PFSK-1 (cell line): ENCODE results near the gene C10orf143.

Experiments
- FOXP2 ChIP-seq: optimal IDR thresholded peaks from 2 replicates; pipeline ENCODE3; 2011; ENCODE audit warnings: borderline replicate concordance, control low read depth, inconsistent platforms; ENCODE audit not compliant: insufficient read depth; ENCODE audit errors: extremely low read length, extremely low read depth
- POLR2AphosphoS5 ChIP-seq: IDR thresholded peaks from 2 replicates; pipeline ENCODE4 v1.6.1; 2012; ENCODE audit warnings: low read depth, mild to moderate bottlenecking, control low read depth, low read length, moderate library complexity
- SIN3A ChIP-seq: IDR thresholded peaks from 2 replicates; pipeline ENCODE4 v1.6.1; 2012; ENCODE audit warnings: mild to moderate bottlenecking, low read length, moderate library complexity, borderline replicate concordance; ENCODE audit not compliant: insufficient read depth
- TAF1 ChIP-seq: IDR thresholded peaks from 2 replicates; pipeline ENCODE4 v1.6.1; 2012; ENCODE audit warnings: low read length, control low read depth, borderline replicate concordance; ENCODE audit not compliant: insufficient read depth
- TF ChIP-seq, protein P1 (sequence below), 2 experiments: IDR thresholded peaks; 2 replicates each; pipeline versions ENCODE4 v1.6.1 to v1.8.0; 2011 to 2012; ENCODE audit warnings: low read depth in 2 of 2, low read length in 2 of 2, control low read depth in 1 of 2, inconsistent platforms in 1 of 2, mild to moderate bottlenecking in 1 of 2, moderate library complexity in 1 of 2; ENCODE audit not compliant: insufficient read depth in 1 of 2

DNA sequence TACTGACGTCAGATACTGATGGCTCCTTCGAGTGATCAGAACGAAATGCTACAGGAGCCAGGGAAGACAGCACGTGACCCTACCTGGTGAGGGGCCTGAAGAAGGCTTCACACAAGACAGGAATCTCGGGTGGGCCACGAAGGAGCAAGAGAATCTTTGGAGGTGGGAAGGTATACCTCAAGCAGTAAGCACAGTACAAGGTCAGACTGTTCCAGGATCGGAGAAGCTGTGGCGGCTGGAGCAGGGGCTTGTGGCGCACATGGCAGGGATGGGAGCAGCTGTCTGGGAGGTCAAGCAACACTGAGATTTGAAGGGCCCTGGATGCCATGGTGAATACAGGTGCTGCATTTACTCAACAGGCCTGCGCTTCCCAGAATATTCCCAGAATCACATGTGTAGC lies 45.4 kb downstream of the C10orf143 start:
- TF ChIP-seq, protein P1, sequence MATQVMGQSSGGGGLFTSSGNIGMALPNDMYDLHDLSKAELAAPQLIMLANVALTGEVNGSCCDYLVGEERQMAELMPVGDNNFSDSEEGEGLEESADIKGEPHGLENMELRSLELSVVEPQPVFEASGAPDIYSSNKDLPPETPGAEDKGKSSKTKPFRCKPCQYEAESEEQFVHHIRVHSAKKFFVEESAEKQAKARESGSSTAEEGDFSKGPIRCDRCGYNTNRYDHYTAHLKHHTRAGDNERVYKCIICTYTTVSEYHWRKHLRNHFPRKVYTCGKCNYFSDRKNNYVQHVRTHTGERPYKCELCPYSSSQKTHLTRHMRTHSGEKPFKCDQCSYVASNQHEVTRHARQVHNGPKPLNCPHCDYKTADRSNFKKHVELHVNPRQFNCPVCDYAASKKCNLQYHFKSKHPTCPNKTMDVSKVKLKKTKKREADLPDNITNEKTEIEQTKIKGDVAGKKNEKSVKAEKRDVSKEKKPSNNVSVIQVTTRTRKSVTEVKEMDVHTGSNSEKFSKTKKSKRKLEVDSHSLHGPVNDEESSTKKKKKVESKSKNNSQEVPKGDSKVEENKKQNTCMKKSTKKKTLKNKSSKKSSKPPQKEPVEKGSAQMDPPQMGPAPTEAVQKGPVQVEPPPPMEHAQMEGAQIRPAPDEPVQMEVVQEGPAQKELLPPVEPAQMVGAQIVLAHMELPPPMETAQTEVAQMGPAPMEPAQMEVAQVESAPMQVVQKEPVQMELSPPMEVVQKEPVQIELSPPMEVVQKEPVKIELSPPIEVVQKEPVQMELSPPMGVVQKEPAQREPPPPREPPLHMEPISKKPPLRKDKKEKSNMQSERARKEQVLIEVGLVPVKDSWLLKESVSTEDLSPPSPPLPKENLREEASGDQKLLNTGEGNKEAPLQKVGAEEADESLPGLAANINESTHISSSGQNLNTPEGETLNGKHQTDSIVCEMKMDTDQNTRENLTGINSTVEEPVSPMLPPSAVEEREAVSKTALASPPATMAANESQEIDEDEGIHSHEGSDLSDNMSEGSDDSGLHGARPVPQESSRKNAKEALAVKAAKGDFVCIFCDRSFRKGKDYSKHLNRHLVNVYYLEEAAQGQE (IDR thresholded peaks at IDR 0.05; ENCODE audit: insufficient read depth in 1 of 2, low read depth in 2 of 2, low read length in 2 of 2) = no peak
- TF ChIP-seq POLR2AphosphoS5 (no peak), TAF1 (no peak), SIN3A (no peak), FOXP2 (no peak)
